ENCODE data around the gene UBL3. TPM values are rescaled to one million over a fixed set of nuclear protein-coding genes. Genes with fewer than 3 reads are reported as not detected.

Gene UBL3
- total and polyA plus RNA-seq, 9 donors = 22.5 to 41.4 (median 32.3) TPM

DNA sequence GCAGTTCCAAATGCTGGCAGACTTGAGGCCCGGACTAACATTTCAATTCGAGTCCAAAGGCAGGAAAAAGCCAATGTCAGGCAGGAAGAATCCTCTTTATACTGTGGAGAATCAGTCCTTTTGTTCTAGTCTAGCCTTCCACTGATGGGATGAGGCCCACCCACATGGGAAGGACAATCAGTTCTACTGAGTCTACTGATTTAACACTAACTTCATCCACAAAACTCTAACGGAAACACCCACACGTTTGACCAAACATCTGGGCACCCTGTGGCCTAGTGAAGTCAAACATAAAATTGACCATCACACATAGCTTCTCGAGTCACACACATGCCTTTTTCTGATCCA, 100.3 kb downstream of the UBL3 start:
- no peak overlapping the region for H3K4me3 ChIP-seq
- intact Hi-C loops (cut with DNase I) = no loop called here
- 70 to 80% (median 72%) methylated on average over 5 of the region's 5 CpGs for WGBS, 3 donors
- no peak for TF ChIP-seq EP300 (IDR thresholded peaks at IDR 0.05)
- TF ChIP-seq, protein P1, sequence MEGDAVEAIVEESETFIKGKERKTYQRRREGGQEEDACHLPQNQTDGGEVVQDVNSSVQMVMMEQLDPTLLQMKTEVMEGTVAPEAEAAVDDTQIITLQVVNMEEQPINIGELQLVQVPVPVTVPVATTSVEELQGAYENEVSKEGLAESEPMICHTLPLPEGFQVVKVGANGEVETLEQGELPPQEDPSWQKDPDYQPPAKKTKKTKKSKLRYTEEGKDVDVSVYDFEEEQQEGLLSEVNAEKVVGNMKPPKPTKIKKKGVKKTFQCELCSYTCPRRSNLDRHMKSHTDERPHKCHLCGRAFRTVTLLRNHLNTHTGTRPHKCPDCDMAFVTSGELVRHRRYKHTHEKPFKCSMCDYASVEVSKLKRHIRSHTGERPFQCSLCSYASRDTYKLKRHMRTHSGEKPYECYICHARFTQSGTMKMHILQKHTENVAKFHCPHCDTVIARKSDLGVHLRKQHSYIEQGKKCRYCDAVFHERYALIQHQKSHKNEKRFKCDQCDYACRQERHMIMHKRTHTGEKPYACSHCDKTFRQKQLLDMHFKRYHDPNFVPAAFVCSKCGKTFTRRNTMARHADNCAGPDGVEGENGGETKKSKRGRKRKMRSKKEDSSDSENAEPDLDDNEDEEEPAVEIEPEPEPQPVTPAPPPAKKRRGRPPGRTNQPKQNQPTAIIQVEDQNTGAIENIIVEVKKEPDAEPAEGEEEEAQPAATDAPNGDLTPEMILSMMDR (IDR thresholded peaks at IDR 0.05) = no peak
- TF ChIP-seq POLR2A (IDR thresholded peaks at IDR 0.05) = no peak
- no peaks in the 10 kb centered on the region for H3K36me3 ChIP-seq
- H3K9me3 ChIP-seq = no peaks in the 10 kb centered on the region
- H3K27me3 ChIP-seq = no peaks in the 10 kb centered on the region
- DNase-seq = no peak
- H3K27ac ChIP-seq = no peak overlapping the region
- no peaks in the 10 kb centered on the region for H3K4me1 ChIP-seq (ENCODE audit: insufficient read depth)

DNA sequence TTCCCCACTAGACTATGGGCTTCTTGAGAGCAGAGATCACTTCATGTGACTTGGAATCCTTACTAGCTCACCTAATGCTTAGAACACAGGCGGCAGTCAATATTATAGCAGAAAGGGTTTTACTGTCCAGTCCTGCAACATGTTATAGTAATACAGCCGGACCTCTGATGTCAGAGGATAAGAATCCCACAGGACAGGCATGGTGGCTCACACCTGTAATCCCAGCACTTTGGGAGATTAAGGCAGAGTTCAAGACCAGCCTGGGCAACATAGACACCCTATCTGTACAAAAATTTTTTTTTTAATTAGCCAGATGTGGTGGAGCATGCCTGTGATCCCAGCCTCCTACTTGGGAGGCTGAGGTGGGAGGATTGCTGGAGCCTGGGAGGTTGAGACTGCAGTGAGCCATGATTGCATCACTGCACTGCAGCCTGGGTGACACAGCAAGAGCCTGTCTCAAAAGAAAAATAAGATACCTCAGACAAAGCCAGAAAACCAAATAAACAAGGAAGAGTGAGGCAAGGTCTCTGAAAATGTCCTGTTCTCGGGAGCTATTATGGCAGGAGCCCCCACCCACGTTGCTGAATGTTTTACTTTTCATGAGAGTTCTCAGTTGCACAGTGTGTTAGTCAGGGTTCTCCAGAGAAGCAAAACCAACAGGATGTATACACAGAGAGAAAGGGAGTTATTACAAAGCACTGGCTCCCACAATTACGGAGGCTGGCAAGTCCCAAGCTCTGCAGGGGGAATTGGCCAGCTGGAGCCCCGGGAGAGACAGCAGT, 100.8 kb downstream of the UBL3 start:
- no peak for DNase-seq
- H3K27ac ChIP-seq = no peak overlapping the region
- H3K4me3 ChIP-seq = no peak overlapping the region
- no peaks in the 10 kb centered on the region for H3K36me3 ChIP-seq
- no peaks in the 10 kb centered on the region for H3K9me3 ChIP-seq
- WGBS, 3 donors = 64 to 78% (median 74%) methylated on average over 6 of the region's 6 CpGs
- no peaks in the 10 kb centered on the region for H3K27me3 ChIP-seq
- H3K4me1 ChIP-seq (ENCODE audit: insufficient read depth) = no peaks in the 10 kb centered on the region
- intact Hi-C loops (cut with DNase I) = no loop called here
- TF ChIP-seq POLR2A (IDR thresholded peaks at IDR 0.05) (no peak), EP300 (IDR thresholded peaks at IDR 0.05) (no peak)
- TF ChIP-seq, protein P1 (IDR thresholded peaks at IDR 0.05) = no peak

DNA sequence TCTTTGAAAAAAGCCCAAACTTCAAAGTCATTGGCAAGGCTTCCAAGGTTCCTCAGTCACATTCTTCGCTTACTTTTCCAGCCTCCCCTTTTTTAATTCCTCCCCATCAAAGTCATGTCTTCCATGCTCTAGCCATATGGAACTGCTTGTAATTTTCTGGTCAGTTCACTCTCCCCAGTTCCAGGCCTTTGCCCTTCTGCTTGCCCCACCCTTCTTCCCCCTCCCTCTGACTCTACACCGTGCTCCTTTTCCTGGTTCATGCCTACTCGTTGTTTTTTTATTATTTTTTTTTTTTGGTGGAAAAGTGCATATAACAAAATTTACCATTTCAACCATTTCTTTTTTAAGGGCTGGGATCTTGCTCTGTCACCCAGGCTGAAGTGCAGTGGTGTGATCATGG, 102.3 kb downstream of the UBL3 start:
- Histone ChIP-seq H3K36me3 (no peaks in the 10 kb centered on the region), H3K9me3 (no peaks in the 10 kb centered on the region), H3K27ac (no peak overlapping the region), H3K4me3 (no peak overlapping the region), H3K27me3 (no peaks in the 10 kb centered on the region), H3K4me1 (ENCODE audit: insufficient read depth) (no peaks in the 10 kb centered on the region)
- DNase-seq = no peak
- WGBS, 3 donors = 67 to 77% (median 70%) methylated on average over 3 of the region's 3 CpGs
- TF ChIP-seq, protein P1 (IDR thresholded peaks at IDR 0.05) = no peak
- no peak for TF ChIP-seq POLR2A (IDR thresholded peaks at IDR 0.05)
- TF ChIP-seq EP300 (IDR thresholded peaks at IDR 0.05) = no peak
- intact Hi-C loops (cut with DNase I) = no loop called here

DNA sequence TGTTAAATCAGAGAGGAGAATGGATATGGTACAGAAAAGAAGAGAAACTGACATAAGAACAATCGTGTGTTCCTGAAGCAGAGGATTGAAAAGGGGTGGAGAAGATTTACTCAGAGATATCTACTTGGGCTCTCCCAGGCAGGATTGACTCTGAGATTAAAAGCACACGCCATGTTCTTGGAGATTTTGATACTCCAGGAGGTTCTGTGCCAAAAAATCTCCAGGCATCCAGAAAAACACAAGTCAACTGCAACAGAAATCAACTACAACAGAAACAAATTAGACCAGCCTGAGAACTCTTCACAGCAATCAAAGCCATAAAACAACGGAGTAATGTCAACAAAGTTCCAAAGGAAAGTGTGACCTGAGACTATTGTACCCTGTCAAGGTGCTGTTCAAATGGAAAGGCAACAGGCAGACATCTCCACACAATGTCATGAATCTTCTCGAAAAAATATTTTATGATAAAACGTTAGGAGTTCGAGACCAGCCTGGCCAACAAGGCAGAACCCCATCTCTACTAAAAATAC, 104.2 kb downstream of the UBL3 start:
- no peak overlapping the region for H3K4me3 ChIP-seq
- no peaks in the 10 kb centered on the region for H3K36me3 ChIP-seq
- WGBS, 3 donors = 44 to 60% (median 56%) methylated on average over 6 of the region's 6 CpGs
- no peak for DNase-seq
- no peak overlapping the region for H3K27ac ChIP-seq
- H3K9me3 ChIP-seq = no peaks in the 10 kb centered on the region
- intact Hi-C loops (cut with DNase I) = no loop called here
- TF ChIP-seq POLR2A (IDR thresholded peaks at IDR 0.05) (no peak), EP300 (IDR thresholded peaks at IDR 0.05) (no peak)
- TF ChIP-seq, protein P1 (IDR thresholded peaks at IDR 0.05) = no peak
- no peaks in the 10 kb centered on the region for H3K27me3 ChIP-seq
- H3K4me1 ChIP-seq (ENCODE audit: insufficient read depth) = no peaks in the 10 kb centered on the region

Measured in ovary (tissue), 9 donors.